Omental fat pad (tissue), 4 donors: ENCODE results near the gene GPR153. TPM values are rescaled to one million over a fixed set of nuclear protein-coding genes. Genes with fewer than 3 reads are reported as not detected.

Experiments
- ATAC-seq: fragments of 150-250 bp; one replicate; pipeline ENCODE4 v1.9.1; 2016; ENCODE audit warnings: mild to moderate bottlenecking, moderate library complexity; ENCODE audit not compliant: low FRiP score
- DNase-seq: peaks from one replicate; pipeline ENCODE4 v3.0.0-alpha.2; 2019; ENCODE audit warnings: low spot score
- CTCF ChIP-seq, 3 donors: fragments of 450-650 bp; IDR thresholded peaks; one replicate each; pipeline ENCODE4 v1.5.1; 2016 to 2017; ENCODE audit warnings: antibody characterized with exemption in 3 of 3, mild to moderate bottlenecking in 3 of 3, moderate library complexity in 2 of 3
- total RNA-seq, 4 donors: library from RNA; depleted of rRNA; stranded (reverse); fragments of >200 nt; gene quantifications; one replicate each; pipeline ENCODE4 v1.1.0, GENCODE V29; 2016

Gene GPR153
- total RNA-seq, 4 donors from 2014 or later, result 10.9 to 19.8 (median 14.3) TPM

DNA sequence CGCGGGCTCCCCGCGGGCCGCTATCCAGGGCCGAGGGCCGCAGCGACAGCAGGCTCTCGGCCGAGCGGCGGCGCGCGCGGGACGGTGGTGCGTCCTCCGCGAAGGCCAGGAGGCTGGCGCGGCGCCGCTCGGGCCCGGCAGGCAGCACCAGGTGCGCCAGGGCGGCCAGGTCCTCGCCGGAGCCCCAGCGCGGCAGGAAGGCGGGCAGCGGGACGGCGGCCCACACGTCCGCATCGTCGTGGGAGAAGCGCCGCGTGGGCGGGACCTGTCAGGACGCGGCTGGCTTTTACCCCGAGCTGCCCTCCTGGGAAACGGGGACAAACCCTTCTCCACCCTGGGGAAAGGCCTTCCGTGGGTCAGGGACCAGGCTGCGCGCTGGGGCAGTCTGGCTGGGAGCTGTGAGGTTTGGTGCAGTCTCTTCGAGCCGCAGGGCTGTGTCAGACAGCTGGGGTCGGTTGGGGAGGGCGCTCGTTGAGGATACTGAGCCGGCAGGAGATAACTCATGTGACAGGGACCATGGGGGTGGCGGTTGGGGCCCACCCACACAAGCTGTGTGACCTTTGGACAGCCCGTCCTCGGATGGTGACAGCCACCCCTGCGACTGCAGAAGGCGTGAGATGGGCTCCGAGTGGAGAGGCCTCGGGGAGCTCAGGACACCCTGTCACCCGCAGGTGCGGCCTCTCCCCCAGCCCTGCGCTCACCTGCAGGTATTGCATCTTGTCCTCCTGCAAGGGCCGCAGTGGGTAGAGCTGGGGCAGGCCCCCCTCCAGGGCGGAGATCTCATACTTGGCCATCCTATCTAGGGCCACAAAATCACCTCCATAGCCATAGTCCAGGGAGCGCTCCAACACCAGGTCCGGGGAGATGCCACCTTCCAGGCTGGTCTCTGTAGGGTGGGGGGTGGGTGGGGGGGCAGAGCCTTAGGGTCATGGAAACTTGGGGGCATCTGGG lies 10.9 kb downstream of the GPR153 start:
- ATAC-seq (no peak), DNase-seq (no peak)
- no peak for TF ChIP-seq CTCF (IDR thresholded peaks at IDR 0.05)

GRCh38 chr1:6248932-6249738 lies 11.8 kb downstream of the GPR153 start:
- DNase-seq (no peak), ATAC-seq (no peak)
- no peak for TF ChIP-seq CTCF (IDR thresholded peaks at IDR 0.05)

GRCh38 chr1:6248161-6248776 lies 12.6 kb downstream of the GPR153 start:
- TF ChIP-seq CTCF (IDR thresholded peaks at IDR 0.05), result no peak
- DNase-seq (no peak), ATAC-seq (no peak)

- no peak for TF ChIP-seq CTCF (IDR thresholded peaks at IDR 0.05)
- DNase-seq (no peak), ATAC-seq (no peak)
Measured at GRCh38 chr1:6247651-6248050, 13.2 kb downstream of the GPR153 start.

DNA sequence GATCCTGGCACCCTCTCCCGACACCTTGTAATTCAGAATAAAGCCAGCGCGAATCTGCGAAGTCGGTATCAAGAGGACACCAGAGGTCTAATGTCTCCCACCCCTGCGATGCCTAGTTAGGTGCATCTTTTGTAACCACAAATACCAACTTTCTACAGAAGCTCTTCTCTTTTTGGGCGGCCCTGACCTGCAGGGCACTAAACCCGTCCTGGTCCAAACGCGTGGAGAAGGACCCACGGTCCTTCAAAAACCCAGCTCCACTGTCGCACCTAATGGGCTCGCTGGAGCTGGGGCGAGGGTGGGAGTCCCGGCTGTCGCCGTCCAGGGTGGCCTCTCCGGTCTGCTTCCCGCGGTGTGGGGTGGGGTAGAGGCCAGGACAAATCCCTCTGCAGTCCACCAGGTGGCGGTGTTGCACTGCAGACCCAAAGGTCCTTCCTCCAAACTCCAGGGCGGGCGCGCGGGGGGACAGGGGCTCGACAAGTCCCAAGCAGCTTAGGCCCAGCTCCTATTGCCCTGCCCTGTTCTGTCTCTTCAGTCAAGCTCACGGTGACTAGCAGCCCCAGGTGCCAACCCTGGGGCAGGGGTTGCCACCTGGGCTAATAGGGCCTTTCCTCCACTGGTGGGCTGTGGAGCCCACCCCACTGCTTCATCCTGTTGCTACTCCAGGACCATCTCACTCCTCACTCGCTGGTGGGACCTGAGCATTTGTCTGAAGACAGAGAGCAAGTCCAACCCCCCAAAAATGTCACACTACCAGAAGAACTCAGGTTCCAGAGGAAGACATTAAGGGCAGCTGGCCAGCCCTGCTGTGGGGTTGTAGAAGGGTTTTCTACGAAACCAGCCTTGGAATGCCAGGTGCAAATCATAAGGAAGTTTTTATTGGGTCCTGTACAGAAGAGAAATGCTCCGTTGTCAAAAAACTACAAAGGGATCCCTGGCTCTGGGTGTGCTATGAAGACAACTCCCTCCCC lies 14.1 kb downstream of the GPR153 start:
- DNase-seq, result peak; percentile 56
- peak; percentile 49 for ATAC-seq
- TF ChIP-seq CTCF (IDR thresholded peaks at IDR 0.05), result peak in 2 of 3 donors; percentile 90 to 98
